Central memory CD8-positive, alpha-beta T cell (primary cell): ENCODE data around the gene TAF1B.
A peak's percentile ranks its signal among the peaks of the same experiment; 100 is the strongest.
"Not testable (repeated sequence)": the region's sequence is repeated elsewhere in the genome, so short reads cannot be mapped to it uniquely, and the experiment has no call there.

ENCODE experiments used
- ATAC-seq: fragments of 150-1000 bp; cut with Tn5 transposase; replicated peaks from 2 replicates; pipeline ENCODE4 v1.10.0; 2022; ENCODE audit warnings: mild to moderate bottlenecking, moderate FRiP score, moderate number of reproducible peaks; ENCODE audit not compliant: poor library complexity, severe bottlenecking; ENCODE audit errors: extremely low read depth
- DNase-seq, 2 donors: peaks; one replicate each; pipeline ENCODE4 v3.0.0; 2021; ENCODE audit warnings: low spot score in 2 of 2
- H3K27ac Mint-ChIP-seq: one replicate; pipeline ENCODE4 v1.8.0; 2022; ENCODE audit warnings: low read depth, mild to moderate bottlenecking, moderate library complexity, mixed read lengths
- H3K27me3 Mint-ChIP-seq: one replicate; pipeline ENCODE4 v1.8.0; 2022; ENCODE audit warnings: mixed read lengths
- H3K36me3 Mint-ChIP-seq: one replicate; pipeline ENCODE4 v1.8.0; 2022; ENCODE audit warnings: mild to moderate bottlenecking, moderate library complexity, mixed read lengths; ENCODE audit not compliant: insufficient read depth
- H3K4me1 Mint-ChIP-seq: one replicate; pipeline ENCODE4 v1.8.0; 2022; ENCODE audit warnings: mixed read lengths
- H3K4me3 Mint-ChIP-seq: one replicate; pipeline ENCODE4 v1.8.0; 2022; ENCODE audit warnings: mild to moderate bottlenecking, moderate library complexity, mixed read lengths
- H3K9me3 Mint-ChIP-seq: one replicate; pipeline ENCODE4 v1.8.0; 2022; ENCODE audit warnings: mixed read lengths

Gene TAF1B

GRCh38 chr2:9910699-9911098, 67.4 kb downstream of the TAF1B start:
- Mint-ChIP-seq H3K27ac (no peak overlapping the region), H3K36me3 (peaks cover 22% of the 10 kb centered on the region), H3K9me3 (no peaks in the 10 kb centered on the region), H3K27me3 (no peaks in the 10 kb centered on the region), H3K4me1 (no peaks in the 10 kb centered on the region), H3K4me3 (no peak overlapping the region)
- ATAC-seq (no peak), DNase-seq (no peak)

- H3K27ac Mint-ChIP-seq, result no peak overlapping the region
- H3K9me3 Mint-ChIP-seq, result no peaks in the 10 kb centered on the region
- no peaks in the 10 kb centered on the region for H3K27me3 Mint-ChIP-seq
- no peak overlapping the region for H3K4me3 Mint-ChIP-seq
- DNase-seq (no peak), ATAC-seq (no peak)
- H3K36me3 Mint-ChIP-seq, result peaks cover 22% of the 10 kb centered on the region
- no peaks in the 10 kb centered on the region for H3K4me1 Mint-ChIP-seq
These were observed 69.2 kb downstream of the TAF1B start for GRCh38 chr2:9912468-9912867.

GRCh38 chr2:9914384-9915065, 71.3 kb downstream of the TAF1B start:
- no peaks in the 10 kb centered on the region for H3K9me3 Mint-ChIP-seq
- ATAC-seq, result no peak
- DNase-seq, result no peak
- no peak overlapping the region for H3K4me3 Mint-ChIP-seq
- peaks cover 29% of the 10 kb centered on the region for H3K36me3 Mint-ChIP-seq
- H3K27me3 Mint-ChIP-seq, result no peaks in the 10 kb centered on the region
- no peaks in the 10 kb centered on the region for H3K4me1 Mint-ChIP-seq
- H3K27ac Mint-ChIP-seq, result peak overlapping the region; percentile 29

GRCh38 chr2:9918275-9918674, 75.0 kb downstream of the TAF1B start:
- no peak for DNase-seq
- Mint-ChIP-seq H3K36me3 (peaks cover 38% of the 10 kb centered on the region), H3K27ac (no peak overlapping the region), H3K4me3 (no peak overlapping the region), H3K9me3 (no peaks in the 10 kb centered on the region), H3K4me1 (no peaks in the 10 kb centered on the region), H3K27me3 (no peaks in the 10 kb centered on the region)
- ATAC-seq, result no peak

- H3K4me3 Mint-ChIP-seq, result no peak overlapping the region
- no peak overlapping the region for H3K27ac Mint-ChIP-seq
- H3K4me1 Mint-ChIP-seq, result no peaks in the 10 kb centered on the region
- H3K36me3 Mint-ChIP-seq, result peaks cover 39% of the 10 kb centered on the region
- ATAC-seq, result no peak
- no peaks in the 10 kb centered on the region for H3K9me3 Mint-ChIP-seq
- no peak for DNase-seq
- no peaks in the 10 kb centered on the region for H3K27me3 Mint-ChIP-seq
These were observed 76.2 kb downstream of the TAF1B start for GRCh38 chr2:9919512-9919911.

GRCh38 chr2:9927020-9927419, 83.7 kb downstream of the TAF1B start:
- not testable (repeated sequence) for H3K4me1 Mint-ChIP-seq, H3K9me3 Mint-ChIP-seq, ATAC-seq, H3K27me3 Mint-ChIP-seq, DNase-seq, H3K4me3 Mint-ChIP-seq, H3K27ac Mint-ChIP-seq
- H3K36me3 Mint-ChIP-seq, result peaks cover 22% of the 10 kb centered on the region

- no peak for ATAC-seq
- Mint-ChIP-seq H3K36me3 (peaks cover 21% of the 10 kb centered on the region), H3K9me3 (no peaks in the 10 kb centered on the region), H3K4me1 (no peaks in the 10 kb centered on the region), H3K27ac (no peak overlapping the region), H3K4me3 (no peak overlapping the region), H3K27me3 (no peaks in the 10 kb centered on the region)
- DNase-seq, result no peak
These were observed 94.0 kb downstream of the TAF1B start for GRCh38 chr2:9937258-9937657.

GRCh38 chr2:9937968-9938367, 94.7 kb downstream of the TAF1B start:
- Mint-ChIP-seq H3K4me1 (no peaks in the 10 kb centered on the region), H3K27me3 (no peaks in the 10 kb centered on the region), H3K36me3 (peaks cover 21% of the 10 kb centered on the region), H3K27ac (peak overlapping the region; percentile 70), H3K4me3 (no peak overlapping the region), H3K9me3 (no peaks in the 10 kb centered on the region)
- no peak for ATAC-seq
- no peak for DNase-seq

GRCh38 chr2:9939587-9940485, 96.6 kb downstream of the TAF1B start:
- H3K4me3 Mint-ChIP-seq, result no peak overlapping the region
- no peaks in the 10 kb centered on the region for H3K4me1 Mint-ChIP-seq
- DNase-seq (no peak), ATAC-seq (no peak)
- H3K27me3 Mint-ChIP-seq, result peaks cover 4% of the 10 kb centered on the region
- no peak overlapping the region for H3K27ac Mint-ChIP-seq
- no peaks in the 10 kb centered on the region for H3K9me3 Mint-ChIP-seq
- peaks cover 8% of the 10 kb centered on the region for H3K36me3 Mint-ChIP-seq

- H3K27ac Mint-ChIP-seq, result peak overlapping the region; percentile 36
- no peak for DNase-seq
These were observed 98.1 kb downstream of the TAF1B start for GRCh38 chr2:9941196-9941995.

GRCh38 chr2:9941996-9942390, 98.7 kb downstream of the TAF1B start:
- peak overlapping the region; percentile 36 for H3K27ac Mint-ChIP-seq
- H3K27me3 Mint-ChIP-seq, result peaks cover 26% of the 10 kb centered on the region
- DNase-seq, result no peak
- no peak for ATAC-seq
- H3K9me3 Mint-ChIP-seq, result no peaks in the 10 kb centered on the region
- H3K4me1 Mint-ChIP-seq, result no peaks in the 10 kb centered on the region
- no peak overlapping the region for H3K4me3 Mint-ChIP-seq
- H3K36me3 Mint-ChIP-seq, result peaks cover 3% of the 10 kb centered on the region

More at GRCh38 chr2:9941196-9941995, 98.1 kb downstream of the TAF1B start:
- Mint-ChIP-seq H3K4me3 (no peak overlapping the region), H3K27me3 (peaks cover 20% of the 10 kb centered on the region), H3K36me3 (peaks cover 3% of the 10 kb centered on the region), H3K4me1 (no peaks in the 10 kb centered on the region), H3K9me3 (no peaks in the 10 kb centered on the region)
- no peak for ATAC-seq

- H3K36me3 Mint-ChIP-seq, result peaks cover 6% of the 10 kb centered on the region
- ATAC-seq, result no peak
- H3K27me3 Mint-ChIP-seq, result peaks cover 47% of the 10 kb centered on the region
- DNase-seq, result no peak
- H3K4me3 Mint-ChIP-seq, result no peak overlapping the region
- no peaks in the 10 kb centered on the region for H3K4me1 Mint-ChIP-seq
- no peaks in the 10 kb centered on the region for H3K9me3 Mint-ChIP-seq
- no peak overlapping the region for H3K27ac Mint-ChIP-seq
These were observed 101.1 kb downstream of the TAF1B start for GRCh38 chr2:9944330-9944758.
